Activated CD4-positive, alpha-beta T cell treated with anti-CD3 and anti-CD28 coated beads, Interleukin-2, amount 10 ng/mL, durations not matched to agents 7 days and 5 days (primary cell): Measurements from ENCODE around the gene VWA8. TPM values are rescaled to one million over a fixed set of nuclear protein-coding genes. Genes with fewer than 3 reads are reported as not detected.
"Not testable (repeated sequence)": the region's sequence is repeated elsewhere in the genome, so short reads cannot be mapped to it uniquely, and the experiment has no call there.

Source experiments
- CTCF ChIA-PET: fragments of 350-600 bp; sonication (Branson Sonifier 250); formaldehyde crosslinking; loops from one replicate; lab custom pipeline; 2021; ENCODE audit warnings: antibody characterized with exemption; lab: Charles Lee
- POLR2A ChIA-PET: fragments of 350-600 bp; sonication (Branson Sonifier 250); formaldehyde crosslinking; loops from one replicate; lab custom pipeline; 2021; ENCODE audit warnings: antibody characterized with exemption; lab: Charles Lee
- DNase-seq: peaks from one replicate; pipeline ENCODE4 v3.0.0-alpha.2; 2020
- H3K27ac Mint-ChIP-seq: one replicate; pipeline ENCODE4 v1.8.0; 2021; ENCODE audit warnings: mild to moderate bottlenecking, moderate library complexity, mixed read lengths
- H3K27me3 Mint-ChIP-seq: one replicate; pipeline ENCODE4 v1.8.0; 2021; ENCODE audit warnings: mixed read lengths
- H3K36me3 Mint-ChIP-seq: one replicate; pipeline ENCODE4 v1.8.0; 2021; ENCODE audit warnings: low read depth, mixed read lengths
- H3K4me1 Mint-ChIP-seq: one replicate; pipeline ENCODE4 v1.8.0; 2021; ENCODE audit warnings: mixed read lengths
- H3K4me3 Mint-ChIP-seq: one replicate; pipeline ENCODE4 v1.8.0; 2021; ENCODE audit warnings: mild to moderate bottlenecking, moderate library complexity, mixed read lengths
- H3K9me3 Mint-ChIP-seq: one replicate; pipeline ENCODE4 v1.8.0; 2021; ENCODE audit warnings: mixed read lengths
- total RNA-seq, 2 experiments: library from RNA; stranded (reverse); gene quantifications; one replicate each; pipeline ENCODE4 v1.2.3, GENCODE V29; 2021

Gene VWA8
- total RNA-seq, 2 experiments from 2014 or later: 17.8 to 17.9 TPM

DNA sequence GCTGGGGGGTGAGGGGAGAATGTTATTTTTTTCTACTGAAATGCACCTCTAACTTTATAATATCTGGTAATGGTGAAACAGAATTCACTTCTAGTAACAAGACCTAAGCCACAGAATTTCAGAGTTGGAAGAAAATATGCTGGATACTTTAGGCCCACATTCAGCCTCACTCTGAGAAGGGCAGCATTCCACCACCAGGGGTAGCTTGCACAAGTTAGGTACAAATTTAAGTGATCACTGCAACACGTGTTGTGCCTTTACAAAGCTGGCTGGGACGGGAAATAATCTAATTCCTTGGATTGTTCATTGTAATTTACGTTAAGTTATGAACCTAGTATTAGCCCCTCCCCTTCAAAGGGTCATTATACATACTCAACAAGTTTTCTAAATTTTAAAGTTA, 311.2 kb downstream of the VWA8 start:
- POLR2A ChIA-PET: no interaction called here
- CTCF ChIA-PET: interaction anchor here (0.6 to 1.5 kb wide), 2 partner anchors 19 to 197 kb away, joined by 4 to 7 read pairs; no protein-coding TSS in a partner anchor
- H3K36me3 Mint-ChIP-seq: no peaks in the 10 kb centered on the region
- H3K9me3 Mint-ChIP-seq: no peaks in the 10 kb centered on the region
- no peak overlapping the region for H3K4me3 Mint-ChIP-seq
- DNase-seq: no peak
- H3K4me1 Mint-ChIP-seq: peaks cover 7% of the 10 kb centered on the region
- no peak overlapping the region for H3K27ac Mint-ChIP-seq
- no peaks in the 10 kb centered on the region for H3K27me3 Mint-ChIP-seq

DNA sequence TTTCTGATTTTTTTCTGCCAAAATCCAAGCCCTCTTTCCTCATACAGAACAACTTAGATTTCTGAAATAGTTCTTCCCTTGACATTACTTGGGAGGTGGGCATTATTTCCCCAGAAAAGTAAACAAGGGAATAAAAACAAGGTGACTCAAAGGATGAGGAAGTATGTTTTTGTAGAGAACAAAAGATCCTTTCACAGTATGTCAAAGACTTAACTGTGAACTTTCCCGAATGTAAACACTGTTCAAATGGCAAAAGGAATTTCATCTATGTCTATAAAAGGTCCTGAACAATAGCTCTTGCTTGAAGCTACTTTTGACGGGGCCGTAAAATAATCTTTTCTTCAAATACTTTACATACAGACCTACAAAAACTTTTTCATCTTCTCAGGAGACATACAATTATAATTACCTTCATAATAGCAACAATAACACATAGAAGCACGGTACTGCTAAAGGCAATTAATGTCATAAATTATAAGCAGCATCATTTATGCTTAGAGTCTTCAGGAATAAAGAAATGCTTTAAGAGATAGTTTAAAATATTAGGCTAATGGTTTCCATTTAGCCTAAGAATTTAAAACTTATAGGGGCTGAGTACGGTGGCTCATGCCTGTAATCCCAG, 312.5 kb downstream of the VWA8 start:
- ChIA-PET POLR2A (no interaction called here), CTCF (interaction anchor here (0.6 to 1.5 kb wide), 6 partner anchors 8 to 1159 kb away, joined by 3 to 6 read pairs (median 4); no protein-coding TSS in a partner anchor)
- no peak for DNase-seq
- Mint-ChIP-seq H3K9me3 (no peaks in the 10 kb centered on the region), H3K4me1 (peaks cover 6% of the 10 kb centered on the region), H3K36me3 (no peaks in the 10 kb centered on the region), H3K27ac (no peak overlapping the region), H3K4me3 (no peak overlapping the region), H3K27me3 (no peaks in the 10 kb centered on the region)

DNA sequence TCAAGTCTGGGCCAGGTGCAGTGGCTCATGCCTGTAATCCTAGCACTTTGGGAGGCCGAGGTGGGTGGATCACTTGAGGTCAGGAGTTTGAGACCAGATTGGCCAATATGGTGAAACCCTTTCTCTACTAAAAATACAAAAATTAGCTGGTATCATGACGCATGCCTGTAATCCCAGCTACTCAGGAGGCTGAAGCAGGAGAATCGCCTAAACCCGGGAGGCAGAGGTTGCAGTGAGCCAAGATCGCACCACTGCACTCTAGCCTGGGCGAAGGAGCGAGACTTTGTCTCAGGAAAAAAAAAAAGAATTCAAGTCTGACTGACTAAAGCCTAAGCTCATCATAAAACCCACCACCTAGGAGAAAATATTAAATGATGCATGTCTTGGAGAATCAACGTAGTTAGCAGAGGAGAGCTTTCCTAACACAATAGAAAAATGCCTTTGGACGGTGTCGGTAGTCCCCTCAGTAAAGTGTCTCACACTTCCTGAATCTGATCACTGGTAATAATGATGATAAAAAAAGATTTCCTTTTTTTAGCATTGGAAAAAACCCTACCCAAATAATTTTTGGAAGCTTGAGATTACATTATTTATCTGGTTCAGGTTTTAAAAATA, 313.1 kb downstream of the VWA8 start:
- H3K27me3 Mint-ChIP-seq, H3K9me3 Mint-ChIP-seq, H3K27ac Mint-ChIP-seq, DNase-seq, H3K4me1 Mint-ChIP-seq, H3K4me3 Mint-ChIP-seq, POLR2A ChIA-PET, H3K36me3 Mint-ChIP-seq: not testable (repeated sequence)
- CTCF ChIA-PET: interaction anchor here (0.6 to 1.5 kb wide), 6 partner anchors 9 to 1159 kb away, joined by 3 to 6 read pairs (median 4); no protein-coding TSS in a partner anchor

DNA sequence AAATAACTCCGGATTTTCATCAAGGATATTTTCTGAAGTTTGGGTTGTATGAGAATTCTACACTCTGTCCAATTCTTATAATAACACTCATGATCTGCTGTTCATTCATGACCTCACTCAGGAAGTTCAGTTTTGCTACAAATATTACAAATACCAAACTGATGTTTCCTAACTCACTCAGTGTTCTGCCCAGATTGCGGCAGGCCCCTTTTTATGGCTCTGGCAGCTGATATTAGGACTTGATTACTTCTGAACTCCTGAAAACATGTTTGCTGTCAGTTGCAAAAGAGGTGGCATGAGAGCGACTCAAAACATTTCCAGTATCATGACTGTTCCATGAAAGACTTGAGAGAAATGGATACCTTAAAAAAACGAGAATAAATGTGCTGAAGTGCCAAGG, 315.6 kb downstream of the VWA8 start:
- Mint-ChIP-seq H3K4me1 (peaks cover 5% of the 10 kb centered on the region), H3K27me3 (no peaks in the 10 kb centered on the region), H3K9me3 (no peaks in the 10 kb centered on the region), H3K4me3 (no peak overlapping the region), H3K27ac (no peak overlapping the region), H3K36me3 (no peaks in the 10 kb centered on the region)
- DNase-seq: no peak
- POLR2A ChIA-PET: no interaction called here
- CTCF ChIA-PET: interaction anchor here (0.6 kb wide), 1 partner anchor 115 kb away, joined by 3 read pairs; no protein-coding TSS in a partner anchor

DNA sequence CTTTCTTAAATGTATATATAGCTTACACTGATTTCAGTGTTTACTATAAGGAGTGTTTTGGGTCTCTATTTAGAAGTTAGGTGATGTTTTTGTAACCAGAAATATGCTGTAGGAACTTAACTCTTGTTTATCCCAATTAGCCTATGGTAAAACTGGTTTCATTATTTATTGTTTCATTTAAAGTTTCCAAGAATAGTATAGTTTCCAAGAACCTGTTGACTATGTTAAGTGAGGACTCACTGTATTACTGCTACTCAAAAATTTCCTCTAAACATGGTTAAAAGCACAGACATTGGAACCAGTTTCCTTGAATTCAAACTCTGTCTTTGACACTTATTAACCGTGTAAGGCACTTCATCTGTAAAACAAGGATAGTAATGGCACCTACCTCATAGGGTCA, 316.2 kb downstream of the VWA8 start:
- ChIA-PET POLR2A (no interaction called here), CTCF (no interaction called here)
- H3K4me1 Mint-ChIP-seq: peaks cover 5% of the 10 kb centered on the region
- no peak overlapping the region for H3K27ac Mint-ChIP-seq
- no peaks in the 10 kb centered on the region for H3K27me3 Mint-ChIP-seq
- no peaks in the 10 kb centered on the region for H3K9me3 Mint-ChIP-seq
- H3K36me3 Mint-ChIP-seq: no peaks in the 10 kb centered on the region
- DNase-seq: no peak
- H3K4me3 Mint-ChIP-seq: no peak overlapping the region

DNA sequence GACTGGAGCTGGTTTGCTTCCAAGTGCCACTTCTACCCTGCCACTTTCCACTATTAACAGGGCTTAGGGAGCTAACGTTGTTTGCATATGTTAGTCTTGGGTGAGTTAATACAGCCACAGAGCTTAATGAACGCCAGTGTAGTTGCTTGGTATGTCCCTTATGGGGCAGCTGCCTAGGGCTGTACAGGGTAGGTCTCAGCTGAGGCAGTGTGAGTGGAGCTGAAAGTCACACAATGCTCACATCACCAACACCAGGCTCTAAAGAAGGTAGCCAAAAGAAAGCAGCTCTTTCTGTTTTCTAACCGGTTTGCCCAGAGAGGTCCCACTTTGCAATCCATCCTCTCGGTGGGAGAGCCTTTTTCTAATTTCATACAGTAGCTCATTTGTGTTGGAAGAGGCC, 317.4 kb downstream of the VWA8 start:
- POLR2A ChIA-PET: interaction anchor here (0.6 kb wide), 1 partner anchor 80 kb away, joined by 3 read pairs; no protein-coding TSS in a partner anchor

DNA sequence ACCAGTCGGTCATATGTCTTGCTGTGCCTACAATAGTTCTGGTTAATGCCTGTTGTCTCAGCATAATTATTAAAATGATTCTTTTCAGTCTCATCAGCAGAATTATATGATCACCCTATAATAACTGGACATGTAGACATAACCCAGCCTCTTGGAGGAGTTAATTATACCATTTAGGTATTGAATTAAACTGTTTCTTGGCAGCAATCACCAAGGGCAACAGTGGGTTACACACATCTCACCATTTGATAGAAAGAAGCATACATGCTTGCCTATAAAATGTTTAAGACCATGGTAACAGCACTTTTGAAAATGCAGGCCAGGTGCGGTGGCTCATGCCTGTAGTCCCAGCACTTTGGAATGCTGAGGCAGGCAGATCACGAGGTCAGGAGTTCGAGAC, 318.9 kb downstream of the VWA8 start:
- no peak overlapping the region for H3K27ac Mint-ChIP-seq
- H3K36me3 Mint-ChIP-seq: no peaks in the 10 kb centered on the region
- ChIA-PET CTCF (no interaction called here), POLR2A (interaction anchor here (0.6 kb wide), 1 partner anchor 9 kb away, joined by 3 read pairs; no protein-coding TSS in a partner anchor)
- H3K9me3 Mint-ChIP-seq: no peaks in the 10 kb centered on the region
- H3K4me3 Mint-ChIP-seq: no peak overlapping the region
- peaks cover 5% of the 10 kb centered on the region for H3K4me1 Mint-ChIP-seq
- DNase-seq: no peak
- no peaks in the 10 kb centered on the region for H3K27me3 Mint-ChIP-seq

More for the DNA sequence above, 317.4 kb downstream of the VWA8 start:
- no peak overlapping the region for H3K4me3 Mint-ChIP-seq
- no peaks in the 10 kb centered on the region for H3K9me3 Mint-ChIP-seq
- peaks cover 5% of the 10 kb centered on the region for H3K4me1 Mint-ChIP-seq
- DNase-seq: no peak
- H3K27ac Mint-ChIP-seq: no peak overlapping the region
- H3K27me3 Mint-ChIP-seq: no peaks in the 10 kb centered on the region
- CTCF ChIA-PET: interaction anchor here (0.6 to 1.3 kb wide), 5 partner anchors 9 to 1030 kb away, joined by 3 to 5 read pairs (median 3); no protein-coding TSS in a partner anchor
- H3K36me3 Mint-ChIP-seq: no peaks in the 10 kb centered on the region

DNA sequence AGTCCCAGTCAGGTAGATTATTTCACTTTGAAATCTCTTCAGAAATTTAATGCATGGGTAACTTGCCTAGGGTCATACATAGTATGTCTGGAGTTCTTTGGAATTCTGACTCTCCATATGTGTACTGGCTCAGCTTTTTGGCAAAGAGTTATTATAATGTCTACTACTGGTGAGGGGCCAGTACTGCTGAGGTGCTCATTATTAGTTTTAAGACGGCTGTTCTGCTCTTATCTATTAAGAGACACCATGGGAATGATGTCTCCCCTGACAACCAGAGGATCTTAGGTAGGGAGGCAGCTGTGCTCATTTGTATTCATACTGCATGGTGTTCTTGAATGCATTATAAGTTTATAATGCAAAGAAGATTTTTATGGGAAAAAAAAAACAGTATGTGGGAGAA, 319.5 kb downstream of the VWA8 start:
- Mint-ChIP-seq H3K27me3 (no peaks in the 10 kb centered on the region), H3K27ac (no peak overlapping the region), H3K9me3 (no peaks in the 10 kb centered on the region), H3K4me3 (no peak overlapping the region), H3K36me3 (no peaks in the 10 kb centered on the region), H3K4me1 (peaks cover 5% of the 10 kb centered on the region)
- DNase-seq: no peak
- ChIA-PET CTCF (no interaction called here), POLR2A (interaction anchor here (0.6 kb wide), 1 partner anchor 9 kb away, joined by 3 read pairs; no protein-coding TSS in a partner anchor)

DNA sequence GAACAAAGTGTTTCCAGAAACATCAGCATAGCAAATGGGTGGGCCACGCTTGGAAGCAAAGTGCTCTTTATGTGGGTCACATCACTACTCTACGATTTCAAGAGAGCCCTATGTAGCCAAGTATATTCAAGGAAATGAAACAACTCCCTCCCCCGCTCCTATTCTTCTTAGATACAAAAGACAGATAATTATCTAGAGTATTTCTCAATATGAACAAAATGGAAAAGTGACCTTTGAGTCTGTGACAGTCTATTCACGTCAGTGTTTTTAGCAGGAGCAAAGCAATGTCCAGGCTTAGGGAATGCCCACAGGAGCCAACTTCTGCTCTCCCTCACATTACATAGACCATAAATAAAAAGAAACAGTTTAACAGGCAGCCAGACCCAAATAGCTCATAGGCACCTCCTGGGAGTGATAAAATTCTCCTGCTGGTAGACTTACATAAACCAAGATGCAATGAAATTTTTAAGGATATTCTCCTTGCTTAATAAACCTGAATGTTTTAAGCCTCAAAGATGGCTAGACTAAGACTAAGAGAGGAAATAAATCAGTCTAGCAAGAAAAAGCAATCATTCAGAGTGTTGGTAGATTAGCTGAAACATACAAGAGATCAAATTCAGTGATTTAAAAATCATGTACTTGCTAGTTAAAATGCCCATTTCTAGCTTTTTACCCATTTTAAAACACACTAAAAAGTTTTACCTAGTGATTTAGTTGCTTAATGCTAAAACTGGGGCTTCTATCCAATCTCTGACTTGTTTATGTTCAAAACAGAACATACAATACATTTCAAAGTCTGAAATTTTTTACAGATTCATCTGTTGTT, 320.7 kb downstream of the VWA8 start:
- H3K9me3 Mint-ChIP-seq: no peaks in the 10 kb centered on the region
- H3K27ac Mint-ChIP-seq: no peak overlapping the region
- H3K4me3 Mint-ChIP-seq: no peak overlapping the region
- no peak for DNase-seq
- H3K27me3 Mint-ChIP-seq: no peaks in the 10 kb centered on the region
- CTCF ChIA-PET: no interaction called here
- peaks cover 2% of the 10 kb centered on the region for H3K4me1 Mint-ChIP-seq
- POLR2A ChIA-PET: no interaction called here
- H3K36me3 Mint-ChIP-seq: no peaks in the 10 kb centered on the region

DNA sequence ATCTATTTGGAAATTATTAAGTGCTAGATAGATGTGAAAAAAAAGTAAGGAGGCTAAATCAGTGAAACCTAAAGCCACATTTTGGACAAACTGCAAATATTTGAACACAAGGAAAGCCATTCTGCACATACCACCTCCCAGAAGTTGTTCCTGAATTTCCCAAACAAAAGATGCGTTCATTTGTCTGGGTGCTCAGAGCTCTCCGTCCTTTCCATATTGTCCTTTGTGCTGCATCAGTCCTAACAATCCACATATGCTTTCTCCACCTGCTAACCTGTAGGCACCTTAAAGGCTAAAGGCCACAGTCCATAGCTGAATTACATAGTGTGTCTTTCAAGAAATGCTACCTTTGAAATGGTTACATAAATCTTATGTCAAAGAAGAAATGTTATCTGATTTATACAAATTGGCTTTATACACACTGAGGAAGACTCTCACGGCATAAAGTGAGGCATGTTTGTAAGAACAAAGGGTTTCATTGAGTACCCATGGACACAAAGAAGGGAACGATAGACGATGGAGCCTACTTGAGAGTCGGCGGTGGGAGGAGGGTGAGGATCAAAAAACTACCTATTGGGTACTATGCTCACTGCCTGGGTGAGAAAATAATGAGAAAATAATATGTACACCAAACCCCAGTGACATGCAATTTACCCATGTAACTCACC, 321.5 kb downstream of the VWA8 start:
- POLR2A ChIA-PET: interaction anchor here (0.7 kb wide), 1 partner anchor 483 kb away, joined by 3 read pairs; no protein-coding TSS in a partner anchor
- no peak overlapping the region for H3K4me3 Mint-ChIP-seq
- no peaks in the 10 kb centered on the region for H3K27me3 Mint-ChIP-seq
- CTCF ChIA-PET: interaction anchor here (0.9 kb wide), 1 partner anchor 11 kb away, joined by 3 read pairs; no protein-coding TSS in a partner anchor
- no peak for DNase-seq
- H3K27ac Mint-ChIP-seq: no peak overlapping the region
- no peaks in the 10 kb centered on the region for H3K36me3 Mint-ChIP-seq
- no peaks in the 10 kb centered on the region for H3K9me3 Mint-ChIP-seq
- H3K4me1 Mint-ChIP-seq: no peaks in the 10 kb centered on the region

DNA sequence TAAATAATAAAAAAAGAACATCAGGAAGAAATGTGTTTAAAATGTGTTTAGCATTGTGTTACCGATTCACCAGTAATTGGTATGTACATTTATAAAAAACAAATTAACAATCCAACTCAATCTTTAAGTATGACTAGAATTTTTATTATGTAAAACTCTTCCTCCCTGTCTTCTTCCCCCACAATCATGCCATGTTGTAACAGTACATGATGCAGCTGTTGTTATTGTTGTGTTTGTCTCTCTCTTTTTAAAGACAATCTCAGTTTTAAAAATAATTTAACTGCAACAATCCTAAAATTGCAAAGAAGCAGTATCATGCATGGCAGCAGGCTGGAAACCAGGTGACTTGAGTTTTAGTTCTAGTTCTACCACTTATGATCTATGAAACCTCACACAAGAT, 323.3 kb downstream of the VWA8 start:
- H3K27ac Mint-ChIP-seq: no peak overlapping the region
- ChIA-PET CTCF (no interaction called here), POLR2A (no interaction called here)
- H3K4me1 Mint-ChIP-seq: no peaks in the 10 kb centered on the region
- DNase-seq: no peak
- no peaks in the 10 kb centered on the region for H3K36me3 Mint-ChIP-seq
- H3K4me3 Mint-ChIP-seq: no peak overlapping the region
- H3K27me3 Mint-ChIP-seq: no peaks in the 10 kb centered on the region
- no peaks in the 10 kb centered on the region for H3K9me3 Mint-ChIP-seq

DNA sequence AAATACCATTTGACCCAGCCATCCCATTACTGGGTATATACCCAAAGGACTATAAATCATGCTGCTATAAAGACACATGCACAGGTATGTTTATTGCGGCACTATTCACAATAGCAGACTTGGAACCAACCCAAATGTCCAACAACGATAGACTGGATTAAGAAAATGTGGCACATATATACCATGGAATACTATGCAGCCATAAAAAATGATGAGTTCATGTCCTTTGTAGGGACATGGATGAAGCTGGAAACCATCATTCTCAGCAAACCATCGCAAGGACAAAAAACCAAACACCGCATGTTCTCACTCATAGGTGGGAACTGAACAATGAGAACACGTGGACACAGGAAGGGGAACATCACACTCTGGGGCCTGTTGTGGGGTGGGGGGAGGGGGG, 323.9 kb downstream of the VWA8 start:
- CTCF ChIA-PET, H3K27ac Mint-ChIP-seq, POLR2A ChIA-PET, DNase-seq, H3K9me3 Mint-ChIP-seq, H3K27me3 Mint-ChIP-seq, H3K4me1 Mint-ChIP-seq, H3K36me3 Mint-ChIP-seq, H3K4me3 Mint-ChIP-seq: not testable (repeated sequence)
